Iris pigment epithelial cell (primary cell): ENCODE measurements around the gene PPP1R16B.
A peak's percentile ranks its signal among the peaks of the same experiment; 100 is the strongest.

Experiments used
- DNase-seq: peaks from one replicate; pipeline ENCODE4 v3.0.0-alpha.2; 2011; ENCODE audit warnings: low read depth

The PPP1R16B gene

DNA sequence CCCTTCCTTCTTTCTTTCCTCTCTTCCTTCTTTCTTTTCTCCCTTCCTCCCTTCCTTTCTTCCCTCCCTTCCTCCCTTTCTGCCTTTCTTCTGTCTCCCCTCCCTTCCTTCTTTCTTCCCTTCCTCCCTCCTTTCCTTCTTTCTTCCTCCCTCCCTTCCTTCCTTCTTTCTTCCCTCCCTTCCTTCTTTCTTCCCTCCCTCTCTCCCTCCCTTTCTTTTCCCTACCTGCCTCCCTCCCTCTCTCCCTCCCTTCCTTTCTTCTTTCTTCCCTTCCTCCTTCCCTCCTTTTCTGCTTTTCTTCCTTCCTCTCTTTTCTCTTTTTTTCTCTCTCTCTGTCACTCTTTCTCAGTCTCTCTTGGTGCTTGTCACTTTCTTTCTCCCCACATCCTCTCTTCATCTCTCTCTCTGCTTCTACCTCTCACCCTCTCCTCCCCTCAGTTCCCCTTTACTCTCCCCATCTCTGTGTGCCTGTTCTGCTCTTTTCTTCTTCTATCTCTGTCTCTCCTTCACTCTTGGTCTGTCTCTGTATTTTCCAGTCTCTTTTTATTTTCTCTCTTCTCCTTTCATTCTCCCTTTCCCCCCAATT, 90.6 kb downstream of the PPP1R16B start:
- no peak for DNase-seq

DNA sequence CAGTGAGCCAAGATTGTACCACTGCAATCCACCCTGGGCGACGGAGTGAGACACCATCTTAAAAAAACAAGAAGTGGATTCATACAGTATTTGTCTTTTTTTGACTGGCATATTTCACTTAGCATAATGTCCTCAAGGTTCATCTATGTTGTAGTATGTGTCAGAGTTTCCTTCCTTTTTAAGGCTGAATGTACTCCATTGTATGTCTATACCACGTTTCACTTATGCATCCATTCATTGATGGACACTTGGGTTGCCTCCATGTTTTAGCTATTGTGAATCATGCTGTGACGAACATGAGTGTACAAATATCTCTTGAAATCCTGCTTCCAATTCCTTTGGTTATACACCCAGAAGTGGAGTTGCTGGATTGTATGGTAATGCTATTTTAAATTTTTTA, 91.8 kb downstream of the PPP1R16B start:
- DNase-seq, result no peak

- DNase-seq, result no peak
These were observed 95.1 kb downstream of the PPP1R16B start for GRCh38 chr20:38900606-38901005.

DNA sequence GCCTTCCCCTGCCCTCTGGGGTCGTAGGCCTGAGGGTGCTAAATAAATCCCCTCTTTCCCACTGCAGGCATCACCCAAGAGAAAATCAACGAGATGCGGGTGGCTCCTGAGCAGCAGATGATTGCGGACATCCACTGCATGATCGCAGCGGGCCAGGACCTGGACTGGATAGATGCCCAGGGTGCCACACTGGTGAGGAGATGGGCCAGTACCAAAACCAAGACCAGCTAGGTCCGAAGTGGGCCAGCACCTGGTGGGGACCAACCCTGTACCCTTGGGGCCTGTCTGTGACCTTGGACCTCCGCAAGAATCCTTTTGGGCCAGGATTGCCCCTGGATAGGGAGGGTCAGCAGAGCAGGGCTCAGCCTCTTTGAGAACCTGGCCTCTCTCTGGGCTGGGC, 97.1 kb downstream of the PPP1R16B start:
- DNase-seq, result no peak

DNA sequence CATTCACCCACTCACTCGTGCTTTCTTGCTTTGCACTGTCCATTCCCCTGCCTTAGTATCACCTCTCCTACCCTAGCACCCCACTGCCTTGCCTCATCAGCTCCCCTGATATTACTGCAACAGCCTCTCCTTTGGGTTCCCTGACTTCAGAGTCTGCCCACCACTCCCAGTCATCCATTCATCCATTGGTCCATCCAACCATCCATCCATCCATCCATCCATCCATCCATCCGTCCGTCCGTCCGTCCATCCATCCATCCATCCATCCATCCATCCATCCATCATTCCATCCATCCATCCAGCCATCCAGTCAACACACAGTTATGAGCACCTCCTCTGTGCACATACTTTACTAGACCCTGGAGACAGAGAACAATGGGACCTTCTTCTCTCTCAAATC, 97.8 kb downstream of the PPP1R16B start:
- DNase-seq, result no peak

DNA sequence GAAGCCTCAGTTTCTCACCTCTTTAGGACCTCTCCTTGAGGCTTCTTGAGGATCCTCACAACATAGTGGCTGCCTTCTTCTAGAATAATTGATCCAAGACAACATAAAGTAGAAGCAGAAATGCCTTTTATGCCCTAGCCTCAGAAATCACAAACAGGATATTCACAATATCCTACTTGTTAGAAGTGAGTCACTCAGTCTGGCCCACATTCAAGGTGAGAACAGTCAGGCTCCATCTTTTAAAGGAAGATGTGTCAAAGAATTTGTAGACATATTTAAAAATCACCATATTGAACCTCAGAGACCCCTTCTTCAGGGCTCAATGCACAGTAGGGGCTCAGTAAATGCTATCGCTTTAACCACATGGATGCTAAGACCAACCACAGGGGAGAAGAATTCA, 99.9 kb downstream of the PPP1R16B start:
- DNase-seq, result peak; percentile 35

GRCh38 chr20:38907918-38908677, 102.6 kb downstream of the PPP1R16B start:
- no peak for DNase-seq

DNA sequence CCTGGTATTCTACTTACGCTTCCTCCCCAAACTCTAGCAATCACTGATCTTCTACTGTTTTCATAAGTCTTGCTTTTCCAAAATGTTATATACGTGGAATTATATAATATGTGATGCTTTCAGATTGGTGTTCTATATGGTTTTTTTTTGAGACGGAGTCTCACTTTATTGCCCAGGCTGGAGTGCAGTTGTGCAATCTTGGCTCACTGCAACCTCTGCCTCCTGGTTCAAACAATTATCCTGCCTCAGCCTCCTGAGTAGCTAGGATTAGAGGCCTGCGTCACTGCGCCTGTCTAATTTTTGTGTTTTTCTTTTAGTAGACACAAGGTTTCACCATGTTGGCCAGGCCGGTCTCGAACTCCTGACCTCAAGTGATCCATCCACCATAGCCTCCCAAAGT, 109.9 kb downstream of the PPP1R16B start:
- DNase-seq, result no peak

- no peak for DNase-seq
These were observed 112.2 kb downstream of the PPP1R16B start for GRCh38 chr20:38917657-38918056.

DNA sequence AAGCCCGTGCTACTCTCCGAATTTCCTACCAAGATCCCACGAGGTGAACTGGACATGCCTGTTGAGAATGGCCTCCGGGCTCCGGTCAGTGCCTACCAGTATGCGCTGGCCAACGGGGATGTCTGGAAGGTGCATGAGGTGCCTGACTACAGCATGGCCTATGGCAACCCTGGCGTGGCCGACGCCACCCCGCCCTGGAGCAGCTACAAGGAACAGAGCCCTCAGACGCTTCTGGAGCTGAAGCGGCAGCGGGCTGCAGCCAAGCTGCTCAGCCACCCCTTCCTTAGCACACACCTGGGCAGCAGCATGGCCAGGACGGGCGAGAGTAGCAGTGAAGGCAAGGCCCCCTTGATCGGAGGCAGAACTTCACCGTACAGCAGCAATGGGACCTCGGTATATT, 112.7 kb downstream of the PPP1R16B start:
- DNase-seq, result no peak

DNA sequence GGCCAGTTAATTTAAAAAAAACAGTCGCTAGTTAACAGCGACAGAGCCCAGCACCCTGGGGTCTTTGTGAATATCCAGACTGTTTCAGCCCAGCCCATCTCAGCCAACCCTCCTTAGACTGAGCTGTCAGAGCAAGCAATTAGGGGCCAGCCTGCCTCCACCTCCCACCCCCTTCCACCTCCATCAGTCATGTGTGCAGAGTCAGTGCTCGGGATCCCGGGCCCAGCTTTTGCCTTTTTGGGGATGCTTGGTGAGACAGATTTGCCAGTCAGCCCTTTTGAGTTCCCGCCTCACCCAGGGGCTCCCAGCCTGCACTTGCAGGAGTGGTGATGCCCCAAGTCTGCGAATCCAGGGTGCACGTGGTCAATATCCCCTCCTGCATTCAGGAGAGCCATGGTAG, 114.2 kb downstream of the PPP1R16B start:
- no peak for DNase-seq

DNA sequence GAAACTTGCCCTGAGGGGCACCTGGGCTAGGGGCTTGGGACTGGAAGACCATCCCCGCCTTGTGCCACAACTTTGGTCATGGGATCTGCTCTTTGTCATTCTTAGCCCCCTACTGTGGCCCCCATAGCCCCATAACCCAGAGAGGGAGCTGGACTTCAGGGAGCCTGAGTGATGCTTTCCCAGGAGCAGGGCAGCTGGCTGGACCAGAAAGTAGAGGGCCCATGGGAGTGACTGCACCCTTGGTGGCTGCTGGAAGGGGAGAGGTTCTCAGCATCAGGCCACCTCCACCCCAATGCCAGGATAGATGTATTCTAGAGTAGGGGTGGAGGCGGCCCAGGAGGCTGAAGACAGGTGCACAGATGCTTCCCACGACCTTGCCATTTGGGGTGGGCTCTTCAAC, 114.9 kb downstream of the PPP1R16B start:
- no peak for DNase-seq

GRCh38 chr20:38920851-38921250, 115.4 kb downstream of the PPP1R16B start:
- DNase-seq, result no peak

DNA sequence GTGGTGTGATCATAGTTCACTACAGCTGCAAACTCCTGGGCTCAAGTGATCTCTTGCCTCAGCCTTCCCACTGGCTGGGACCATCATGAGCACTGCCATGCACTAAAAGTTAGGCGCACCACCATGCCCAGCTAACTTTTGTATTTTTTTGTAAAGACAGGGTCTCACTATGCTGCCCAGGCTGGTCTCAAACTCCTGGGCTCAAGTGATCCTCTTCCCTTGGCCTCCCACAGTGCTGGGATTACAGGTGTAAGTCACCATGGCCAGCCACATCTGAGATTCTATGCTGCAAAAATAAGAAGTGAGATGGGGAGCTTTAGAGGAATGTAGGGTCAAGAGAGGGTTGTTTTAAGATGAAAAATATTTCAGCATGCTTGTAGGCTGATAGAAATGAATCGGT, 119.2 kb downstream of the PPP1R16B start:
- no peak for DNase-seq

DNA sequence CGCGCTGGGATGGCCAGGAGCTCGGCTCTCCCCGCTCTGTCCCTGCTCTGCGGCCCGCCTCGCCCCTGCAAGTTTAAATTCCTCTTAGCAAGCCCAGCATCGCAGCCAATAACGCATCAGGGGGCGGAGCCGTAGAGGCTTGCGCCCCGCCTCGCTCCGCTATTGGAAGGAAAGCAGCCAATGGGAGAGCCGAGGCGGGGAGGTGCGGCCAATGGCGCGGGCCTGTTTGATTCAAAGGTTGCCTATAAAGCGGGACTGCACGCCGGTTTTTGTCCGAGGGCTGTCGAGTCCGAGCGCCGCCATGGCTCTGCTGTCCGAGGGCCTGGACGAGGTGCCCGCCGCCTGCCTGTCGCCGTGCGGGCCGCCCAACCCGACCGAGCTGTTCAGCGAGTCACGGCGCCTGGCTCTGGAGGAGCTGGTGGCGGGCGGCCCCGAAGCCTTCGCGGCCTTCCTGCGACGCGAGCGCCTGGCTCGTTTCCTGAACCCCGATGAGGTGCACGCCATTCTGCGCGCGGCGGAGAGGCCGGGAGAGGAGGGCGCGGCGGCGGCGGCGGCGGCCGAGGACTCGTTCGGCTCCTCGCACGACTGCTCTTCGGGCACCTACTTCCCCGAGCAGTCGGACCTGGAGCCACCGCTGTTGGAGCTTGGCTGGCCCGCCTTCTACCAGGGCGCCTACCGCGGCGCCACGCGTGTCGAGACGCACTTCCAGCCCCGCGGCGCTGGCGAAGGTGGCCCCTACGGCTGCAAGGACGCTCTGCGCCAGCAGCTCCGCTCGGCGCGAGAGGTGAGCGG, 120.8 kb downstream of the PPP1R16B start, which contains the start of gene FAM83D:
FAM83D (plus strand) TSS at position 276 of the 792 bp plus-strand sequence; CDS start at position 302, 26 bp downstream.
- DNase-seq, result peak; percentile 99

DNA sequence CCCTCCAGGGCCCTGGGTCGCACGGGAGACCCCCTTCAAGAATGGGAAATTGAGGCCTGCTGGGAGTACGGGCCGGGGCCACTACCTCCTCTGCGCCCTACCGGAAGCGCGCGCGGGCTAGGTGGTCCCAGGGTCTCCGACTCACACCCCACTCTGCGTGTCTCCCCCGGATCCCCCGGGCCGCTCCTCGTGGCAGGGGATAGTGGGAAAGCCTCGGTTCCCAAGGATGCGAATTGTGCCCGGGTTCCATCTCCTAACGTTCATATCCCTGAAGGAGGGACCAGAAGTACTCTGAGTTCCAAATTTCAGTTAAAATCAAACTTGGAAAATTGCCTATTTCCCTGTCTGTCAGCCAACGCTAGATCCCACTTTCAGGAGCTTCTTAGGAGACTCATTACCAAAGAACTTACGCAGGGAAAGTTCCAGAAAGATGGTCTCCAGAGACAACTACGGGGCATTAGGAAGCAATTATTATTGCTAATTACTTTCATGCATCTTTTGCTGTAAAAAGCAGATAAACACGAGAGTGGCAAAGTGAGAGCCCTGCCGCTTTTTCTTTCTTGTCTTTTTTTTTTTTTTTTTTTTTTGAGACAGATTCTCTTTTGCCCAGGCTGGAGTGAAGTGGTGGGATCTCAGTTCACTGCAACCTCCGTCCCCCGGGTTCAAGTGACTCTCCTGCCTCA, 121.6 kb downstream of the PPP1R16B start:
- DNase-seq, result peak; percentile 22

DNA sequence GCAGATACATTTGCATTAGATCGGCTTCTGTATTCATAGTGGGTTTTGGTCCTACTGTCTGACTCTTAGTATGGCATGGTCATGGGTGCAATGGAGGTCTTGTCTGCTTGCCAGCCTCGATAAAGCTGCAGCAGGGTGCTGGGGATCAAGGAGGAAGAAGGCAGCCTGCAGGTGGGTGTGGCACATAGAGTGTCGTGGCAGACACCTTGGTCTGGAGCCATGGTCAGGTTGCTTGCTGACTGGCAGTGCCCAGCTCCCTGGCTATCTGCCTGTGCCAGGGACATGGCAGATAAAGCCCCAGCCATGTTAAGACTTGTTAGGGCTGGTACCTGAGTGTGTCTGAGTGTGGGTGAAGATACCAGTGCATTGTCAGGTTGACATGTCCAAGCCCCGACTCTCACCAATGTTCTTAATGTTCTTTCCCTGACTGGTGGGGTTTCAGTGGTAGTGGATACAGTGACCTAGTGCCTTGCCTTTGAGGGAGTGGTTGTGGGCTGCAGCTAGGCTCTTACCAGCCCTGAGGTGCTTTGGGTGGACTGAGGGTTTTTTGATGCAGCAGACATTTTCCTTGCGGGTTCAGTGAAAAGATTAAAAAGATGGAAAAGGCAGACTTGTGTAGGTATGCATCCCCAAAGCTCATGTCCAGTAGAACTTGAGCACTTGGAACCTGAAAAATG, 122.5 kb downstream of the PPP1R16B start:
- DNase-seq, result no peak

- no peak for DNase-seq
These were observed 124.7 kb downstream of the PPP1R16B start for GRCh38 chr20:38930242-38930569.

DNA sequence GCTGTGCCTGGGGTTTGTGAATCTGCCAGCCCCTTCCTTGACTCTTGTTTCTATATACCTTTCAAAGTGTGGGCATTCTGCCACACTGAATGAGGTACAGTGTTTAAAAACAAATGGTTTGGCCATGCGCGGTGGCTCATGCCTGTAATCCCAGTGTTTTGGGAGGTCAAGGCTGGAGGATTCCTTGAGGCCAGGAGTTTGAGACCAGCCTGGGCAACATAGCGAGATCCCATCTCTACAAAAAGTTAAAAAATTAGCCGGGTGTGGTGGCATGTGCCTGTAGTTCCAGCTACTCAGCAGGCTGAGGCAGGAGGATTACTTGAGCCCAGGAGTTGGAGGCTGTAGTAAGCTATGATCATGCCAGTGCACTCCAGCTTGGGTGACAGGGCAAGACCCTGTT, 126.5 kb downstream of the PPP1R16B start:
- DNase-seq, result no peak

DNA sequence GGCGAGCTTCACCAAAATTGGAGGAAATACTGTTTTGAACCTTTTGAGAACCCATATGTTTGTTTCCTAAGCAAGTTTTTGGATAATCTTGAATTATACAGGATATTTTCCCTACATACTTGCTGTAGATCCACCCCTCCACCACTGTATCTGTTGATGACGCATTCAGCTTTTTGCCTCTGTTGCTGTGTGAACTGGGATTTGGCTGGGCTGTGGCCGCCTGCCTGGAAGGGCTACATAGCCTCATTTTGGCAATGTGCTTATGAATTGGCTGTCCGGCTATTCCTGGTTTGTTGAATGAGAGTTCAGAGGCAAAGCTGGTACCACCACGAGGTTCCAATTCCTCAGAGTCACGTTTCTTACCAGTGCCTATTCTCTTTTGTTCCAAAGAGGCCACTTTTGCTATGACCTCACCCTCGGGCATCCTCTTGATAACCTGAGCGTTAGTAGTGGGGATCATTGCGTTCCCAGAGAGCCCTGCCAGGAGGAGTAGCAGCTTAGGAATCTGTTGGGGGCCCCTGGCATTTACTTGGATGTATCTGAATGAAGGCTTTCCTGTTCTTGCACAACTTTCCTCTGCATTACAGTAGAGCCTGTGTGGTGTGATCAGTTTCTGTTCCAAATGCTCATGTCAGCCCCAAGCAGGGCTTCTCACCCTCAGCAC, 127.1 kb downstream of the PPP1R16B start:
- peak; percentile 83 for DNase-seq

- no peak for DNase-seq
These were observed 129.0 kb downstream of the PPP1R16B start for GRCh38 chr20:38934530-38934929.
